ENCODE measurements around the gene GTF3C2. TPM values are rescaled to one million over a fixed set of nuclear protein-coding genes. Genes with fewer than 3 reads are reported as not detected.
A peak's percentile ranks its signal among the peaks of the same experiment; 100 is the strongest.

The GTF3C2 gene
- total RNA-seq, 1 experiment from 2014 or later, result 109 TPM

GRCh38 chr2:27379836-27380625 is 23.5 kb upstream of the GTF3C2 start:
- Histone ChIP-seq H3K18ac (ENCODE audit: insufficient read length, low read depth, low read length) (peak overlapping the region; percentile 79), H3K4me1 (ENCODE audit: insufficient read depth, low read length) (no peaks in the 10 kb centered on the region), H4K91ac (ENCODE audit: insufficient read length, low read depth, low read length) (no peak overlapping the region), H2BK120ac (ENCODE audit: low read depth, low read length, poor library complexity, severe bottlenecking) (no peak overlapping the region), H3K23me2 (ENCODE audit: insufficient read length, low read depth, low read length, poor library complexity, severe bottlenecking) (peaks cover 12% of the 10 kb centered on the region), H3K27ac (ENCODE audit: insufficient read length, low read depth, low read length) (peak overlapping the region; percentile 14), H4K8ac (replicated peaks; ENCODE audit: insufficient read length, low read depth, low read length) (no peak overlapping the region), H3T11ph (ENCODE audit: low read length) (no peak overlapping the region), H2AK5ac (ENCODE audit: insufficient read length, low read length) (no peak overlapping the region), H3K23ac (ENCODE audit: insufficient read length, low read depth, low read length) (no peak overlapping the region), H2BK12ac (ENCODE audit: insufficient read length, low read depth, low read length) (no peak overlapping the region), H3K14ac (ENCODE audit: insufficient read depth, low read length) (peak overlapping the region; percentile 84), H3K27me3 (ENCODE audit: insufficient read depth, low read length) (no peaks in the 10 kb centered on the region), H4K20me1 (ENCODE audit: control insufficient read depth, insufficient read depth, insufficient read length) (no peaks in the 10 kb centered on the region), H4K5ac (ENCODE audit: insufficient read length, low read depth, low read length) (no peak overlapping the region), H2AFZ (ENCODE audit: low read length) (no peak overlapping the region), H3K56ac (ENCODE audit: insufficient read length, low read depth, low read length) (no peak overlapping the region), H3K9ac (ENCODE audit: extremely low read depth, insufficient read length, low read length) (peak overlapping the region; percentile 84), H3K4ac (ENCODE audit: low read depth, low read length) (no peak overlapping the region; the same call in 1 of the 2 replicates), H2BK20ac (ENCODE audit: low read depth, low read length, poor library complexity, severe bottlenecking) (no peak overlapping the region), H3K4me2 (ENCODE audit: insufficient read depth, insufficient read length, low read length) (peak overlapping the region; percentile 87), H3K79me2 (ENCODE audit: insufficient read depth, low read length) (no peaks in the 10 kb centered on the region), H2BK5ac (ENCODE audit: insufficient read length, low read length) (no peak overlapping the region), H3K79me1 (ENCODE audit: insufficient read depth, low read depth, low read length, poor library complexity, severe bottlenecking) (no peaks in the 10 kb centered on the region), H2BK15ac (ENCODE audit: low read depth, low read length) (no peak overlapping the region), H3K9me3 (ENCODE audit: control insufficient read depth, low read depth, low read length) (no peaks in the 10 kb centered on the region)
- Mint-ChIP-seq H3K4me3 (peak overlapping the region; percentile 86 to 94), H3K36me3 (ENCODE audit: insufficient read depth in 1 of 3, low read depth in 3 of 3) (peaks cover 40 to 90% (median 76%) of the 10 kb centered on the region in 3 experiments; a peak in 6 of 7 replicates), H3K27me3 (ENCODE audit: low read depth) (peaks cover 1% of the 10 kb centered on the region; the same call in 1 of the 2 replicates), H3K4me1 (peaks cover 19 to 27% of the 10 kb centered on the region in 2 experiments), H3K27ac (peak overlapping the region; percentile 70 to 96 (median 92)), H3K9me3 (no peaks in the 10 kb centered on the region)
- DNase-seq, result peak; percentile 43
- no CpG with 5 or more reads among the region's 35 CpGs for WGBS (ENCODE audit: extremely low coverage, insufficient read length, low lambda C conversion rate)
- no peak for TF ChIP-seq CTCF (conservative IDR thresholded peaks at IDR 0.05)
